H1 (cell line): ENCODE measurements around the gene PTTG1IP.

Source experiments
- EP300 ChIP-seq, 2 experiments: IDR thresholded peaks; 1 replicate in 1 of 2; 2 replicates in 1 of 2; pipeline ENCODE4 v1.6.1; 2011 to 2012; ENCODE audit warnings: low read depth in 2 of 2, low read length in 2 of 2, mild to moderate bottlenecking in 2 of 2, borderline replicate concordance in 1 of 2, inconsistent platforms in 1 of 2, moderate library complexity in 1 of 2
- EZH2 ChIP-seq: fragments of 200-600 bp; sonication (generic); IDR thresholded peaks from 2 replicates; pipeline ENCODE4 v1.7.1; 2012; ENCODE audit warnings: low read depth, mild to moderate bottlenecking, moderate library complexity, low read length, inconsistent platforms; ENCODE audit not compliant: severe bottlenecking
- SAP30 ChIP-seq: fragments of 300-600 bp; sonication (generic); IDR thresholded peaks from 2 replicates; pipeline ENCODE4 v1.7.1; 2012; ENCODE audit warnings: low read length, moderate library complexity, mild to moderate bottlenecking, inconsistent platforms; ENCODE audit not compliant: insufficient read depth, insufficient replicate concordance
- SP1 ChIP-seq: IDR thresholded peaks from 2 replicates; pipeline ENCODE4 v1.6.1; 2011; ENCODE audit warnings: low read depth, low read length

DNA sequence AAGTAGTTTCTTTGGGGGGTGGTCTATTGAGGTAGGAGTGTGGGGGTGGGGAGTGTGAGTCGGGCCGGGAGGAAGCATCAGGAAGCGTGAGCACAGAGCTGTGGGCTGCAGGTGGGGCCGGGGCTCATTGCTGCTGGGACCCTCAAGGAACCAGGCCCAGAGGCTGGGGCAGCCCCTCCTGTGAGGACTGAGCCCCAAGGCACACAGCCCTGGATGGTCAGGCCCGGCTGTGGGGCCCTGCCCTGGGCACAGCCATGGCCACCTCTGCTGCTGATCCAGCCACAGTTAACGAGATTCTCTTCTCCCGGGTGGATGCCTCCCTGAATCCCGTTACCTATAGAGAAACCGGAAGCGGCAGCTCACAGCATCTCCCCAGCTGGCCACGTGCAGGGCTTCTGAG lies 32.7 kb downstream of the PTTG1IP start:
- no peak for TF ChIP-seq SP1
- no peak for TF ChIP-seq SAP30
- no peak for TF ChIP-seq EZH2
- no peak for TF ChIP-seq EP300 (IDR thresholded peaks at IDR 0.05; ENCODE audit: borderline replicate concordance in 1 of 2, low read depth in 2 of 2, low read length in 2 of 2)
